Stomach (tissue), 4 donors: ENCODE data around the gene FBXL16.
"Not testable (repeated sequence)": the region's sequence is repeated elsewhere in the genome, so short reads cannot be mapped to it uniquely, and the experiment has no call there.

ENCODE experiments used
- POLR2A ChIP-seq, 4 donors: fragments of 450-650 bp; IDR thresholded peaks; one replicate each; pipeline ENCODE4 v1.6.1; 2016; ENCODE audit warnings: antibody characterized with exemption in 4 of 4, control low read depth in 2 of 4, mild to moderate bottlenecking in 1 of 4, moderate library complexity in 1 of 4
- POLR2AphosphoS5 ChIP-seq, 3 donors: sonication (generic); formaldehyde crosslinking; IDR thresholded peaks; one replicate each; pipeline ENCODE4 v1.6.1; 2016; ENCODE audit warnings: antibody characterized with exemption in 3 of 3
- TF ChIP-seq, protein P1 (sequence below), 7 experiments: fragments of 450-650 bp in 4 of 7; fragments of 200-600 bp in 3 of 7; sonication (generic) in 3 of 7; IDR thresholded peaks; one replicate each; pipeline ENCODE4 v1.5.1; 2016 to 2019; ENCODE audit warnings: antibody characterized with exemption in 7 of 7, control low read depth in 2 of 7, mild to moderate bottlenecking in 1 of 7

DNA sequence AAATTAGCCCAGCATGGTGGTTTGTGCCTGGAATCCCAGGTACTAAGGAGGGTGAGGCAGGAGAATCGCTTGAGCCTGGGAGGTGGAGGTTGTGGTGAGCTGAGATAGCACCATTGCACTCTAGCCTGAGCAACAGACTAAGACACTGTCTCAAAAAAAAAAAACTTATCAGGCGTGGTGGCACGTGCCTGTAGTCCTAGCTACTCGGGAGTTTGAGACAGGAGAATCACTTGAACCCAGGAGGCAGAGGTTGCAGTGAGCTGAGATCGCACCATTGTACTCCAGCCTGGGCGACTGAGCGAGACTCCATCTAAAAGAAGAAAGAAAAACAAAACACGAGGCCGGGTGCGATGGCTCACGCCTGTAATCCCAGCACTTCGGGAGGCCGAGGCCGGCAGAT lies 37.3 kb upstream of the FBXL16 start:
- TF ChIP-seq, protein P1, sequence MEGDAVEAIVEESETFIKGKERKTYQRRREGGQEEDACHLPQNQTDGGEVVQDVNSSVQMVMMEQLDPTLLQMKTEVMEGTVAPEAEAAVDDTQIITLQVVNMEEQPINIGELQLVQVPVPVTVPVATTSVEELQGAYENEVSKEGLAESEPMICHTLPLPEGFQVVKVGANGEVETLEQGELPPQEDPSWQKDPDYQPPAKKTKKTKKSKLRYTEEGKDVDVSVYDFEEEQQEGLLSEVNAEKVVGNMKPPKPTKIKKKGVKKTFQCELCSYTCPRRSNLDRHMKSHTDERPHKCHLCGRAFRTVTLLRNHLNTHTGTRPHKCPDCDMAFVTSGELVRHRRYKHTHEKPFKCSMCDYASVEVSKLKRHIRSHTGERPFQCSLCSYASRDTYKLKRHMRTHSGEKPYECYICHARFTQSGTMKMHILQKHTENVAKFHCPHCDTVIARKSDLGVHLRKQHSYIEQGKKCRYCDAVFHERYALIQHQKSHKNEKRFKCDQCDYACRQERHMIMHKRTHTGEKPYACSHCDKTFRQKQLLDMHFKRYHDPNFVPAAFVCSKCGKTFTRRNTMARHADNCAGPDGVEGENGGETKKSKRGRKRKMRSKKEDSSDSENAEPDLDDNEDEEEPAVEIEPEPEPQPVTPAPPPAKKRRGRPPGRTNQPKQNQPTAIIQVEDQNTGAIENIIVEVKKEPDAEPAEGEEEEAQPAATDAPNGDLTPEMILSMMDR (IDR thresholded peaks at IDR 0.05) = not testable (repeated sequence)
- TF ChIP-seq POLR2A, POLR2AphosphoS5 (IDR thresholded peaks at IDR 0.05): not testable (repeated sequence)
